Measurements from ENCODE around the gene CLEC9A.

Gene CLEC9A

DNA sequence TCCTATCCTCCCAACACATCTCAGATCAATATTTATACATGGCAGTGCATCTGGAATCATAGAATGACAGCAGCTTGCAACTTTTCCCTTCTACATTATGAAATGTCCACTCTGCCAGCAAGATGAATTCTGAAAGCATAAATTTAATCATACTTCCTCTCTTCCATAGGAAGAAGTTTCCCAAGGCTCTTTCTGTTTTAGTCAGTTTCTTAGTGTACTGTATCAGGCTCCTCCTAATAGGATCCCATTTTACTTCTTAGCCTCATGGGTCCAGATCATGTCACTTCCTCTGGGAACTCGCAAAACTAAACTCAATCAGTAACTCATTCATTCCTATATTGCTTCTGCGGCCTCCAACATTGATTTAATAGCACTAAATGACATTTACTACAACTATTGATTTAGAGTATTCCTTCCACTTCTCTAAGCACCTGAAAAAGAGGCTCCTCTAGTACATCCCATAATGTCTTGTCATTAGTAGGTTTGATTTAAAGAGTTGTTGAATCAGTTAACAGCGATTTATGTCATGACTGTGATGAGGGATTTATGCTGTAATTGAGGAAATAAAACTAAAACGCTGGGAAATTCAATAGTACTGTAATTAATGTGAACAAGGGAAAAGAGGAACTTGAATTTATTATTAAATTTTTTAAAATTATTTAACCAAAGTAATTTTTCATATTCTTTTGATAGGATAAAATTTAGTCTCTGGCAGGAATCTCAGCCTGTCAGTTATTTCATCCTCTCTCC is 64.3 kb downstream of the CLEC9A start:
- no CpG with 5 or more reads among the region's 4 CpGs for WGBS (ENCODE audit: extremely low coverage, insufficient coverage, insufficient read length)
- H4K12ac ChIP-seq (ENCODE audit: low read depth, low read length), result no peak overlapping the region

DNA sequence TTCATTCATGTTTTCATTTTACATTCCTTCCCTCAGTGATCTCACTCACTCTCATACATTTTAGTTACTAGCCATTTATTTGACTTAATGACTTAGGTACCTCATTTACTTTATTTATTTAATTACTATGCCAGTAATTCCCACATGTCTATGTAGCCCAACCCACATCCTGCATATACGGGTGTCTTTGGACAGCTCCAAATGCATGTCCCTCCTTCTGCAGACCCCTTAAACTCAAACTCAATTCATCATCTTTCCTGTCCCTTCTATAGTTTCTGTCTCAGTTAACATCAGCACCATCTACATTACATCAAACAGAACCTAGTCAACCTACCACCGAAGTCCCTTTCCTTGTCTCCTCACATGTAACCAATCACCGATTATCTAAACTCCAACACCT is 65.5 kb downstream of the CLEC9A start:
- Histone ChIP-seq H2BK12ac (ENCODE audit: low read length) (no peak overlapping the region), H3K27ac (ENCODE audit: low read depth, low read length) (no peak overlapping the region), H3K79me2 (ENCODE audit: control insufficient read depth, insufficient read depth, low read length, poor library complexity) (no peaks in the 10 kb centered on the region), H3K79me1 (ENCODE audit: low read length) (peaks cover 4% of the 10 kb centered on the region), H3K4me3 (ENCODE audit: low read depth, low read length) (no peak overlapping the region), H3K4me1 (ENCODE audit: control insufficient read depth in 1 of 2, insufficient read depth in 2 of 2, low read length in 2 of 2) (peaks cover 3 to 4% of the 10 kb centered on the region in 2 experiments), H2BK120ac (ENCODE audit: insufficient read depth, low read length, poor library complexity) (no peak overlapping the region), H3K9me3 (ENCODE audit: insufficient read depth, low read depth, low read length) (no peaks in the 10 kb centered on the region), H3K27me3 (ENCODE audit: insufficient read depth, low read length) (no peaks in the 10 kb centered on the region), H2BK5ac (ENCODE audit: low read depth, low read length, poor library complexity) (no peak overlapping the region), H2AFZ (ENCODE audit: insufficient read depth, low read length, poor library complexity) (no peak overlapping the region), H3K18ac (ENCODE audit: low read length) (no peak overlapping the region), H2AK5ac (ENCODE audit: low read length) (no peak overlapping the region), H3K9ac (ENCODE audit: low read length) (no peak overlapping the region), H4K8ac (ENCODE audit: low read depth, low read length) (no peak overlapping the region), H3K4ac (ENCODE audit: low read depth, low read length) (no peak overlapping the region), H3K23ac (ENCODE audit: low read length) (no peak overlapping the region), H4K91ac (ENCODE audit: low read depth, low read length) (no peak overlapping the region), H4K12ac (ENCODE audit: low read depth, low read length) (no peak overlapping the region), H3K36me3 (ENCODE audit: control insufficient read depth in 1 of 2, insufficient read depth in 2 of 2, low read length in 2 of 2) (no peaks in the 10 kb centered on the region), H3K4me2 (ENCODE audit: low read length) (no peak overlapping the region), H3K14ac (ENCODE audit: low read length) (no peak overlapping the region)
- peak in 1 of 2 donors; percentile 17 for DNase-seq
- no CpG with 5 or more reads among the region's 3 CpGs for WGBS (ENCODE audit: extremely low coverage, insufficient coverage, insufficient read length)

More for the DNA sequence above, 64.3 kb downstream of the CLEC9A start:
- H3K4me1 ChIP-seq (ENCODE audit: control insufficient read depth in 1 of 2, insufficient read depth in 2 of 2, low read length in 2 of 2), result peaks cover 0 to 2% of the 10 kb centered on the region in 2 experiments
- H3K18ac ChIP-seq (ENCODE audit: low read length), result no peak overlapping the region
- H2BK5ac ChIP-seq (ENCODE audit: low read depth, low read length, poor library complexity), result no peak overlapping the region
- H3K79me1 ChIP-seq (ENCODE audit: low read length), result peaks cover 1% of the 10 kb centered on the region
- no peak overlapping the region for H3K27ac ChIP-seq (ENCODE audit: low read depth, low read length)
- H3K79me2 ChIP-seq (ENCODE audit: control insufficient read depth, insufficient read depth, low read length, poor library complexity), result no peaks in the 10 kb centered on the region
- no peak overlapping the region for H4K8ac ChIP-seq (ENCODE audit: low read depth, low read length)
- no peak overlapping the region for H3K4ac ChIP-seq (ENCODE audit: low read depth, low read length)
- no peak overlapping the region for H3K4me2 ChIP-seq (ENCODE audit: low read length)
- no peak overlapping the region for H2AFZ ChIP-seq (ENCODE audit: insufficient read depth, low read length, poor library complexity)
- no peak overlapping the region for H3K9ac ChIP-seq (ENCODE audit: low read length)
- no peak for DNase-seq
- no peak overlapping the region for H4K91ac ChIP-seq (ENCODE audit: low read depth, low read length)
- no peak overlapping the region for H2AK5ac ChIP-seq (ENCODE audit: low read length)
- H3K9me3 ChIP-seq (ENCODE audit: insufficient read depth, low read depth, low read length), result no peaks in the 10 kb centered on the region
- H3K14ac ChIP-seq (ENCODE audit: low read length), result no peak overlapping the region
- H3K36me3 ChIP-seq (ENCODE audit: control insufficient read depth in 1 of 2, insufficient read depth in 2 of 2, low read length in 2 of 2), result no peaks in the 10 kb centered on the region
- H3K27me3 ChIP-seq (ENCODE audit: insufficient read depth, low read length), result no peaks in the 10 kb centered on the region
- no peak overlapping the region for H3K23ac ChIP-seq (ENCODE audit: low read length)
- no peak overlapping the region for H2BK12ac ChIP-seq (ENCODE audit: low read length)
- no peak overlapping the region for H3K4me3 ChIP-seq (ENCODE audit: low read depth, low read length)
- H2BK120ac ChIP-seq (ENCODE audit: insufficient read depth, low read length, poor library complexity), result no peak overlapping the region

DNA sequence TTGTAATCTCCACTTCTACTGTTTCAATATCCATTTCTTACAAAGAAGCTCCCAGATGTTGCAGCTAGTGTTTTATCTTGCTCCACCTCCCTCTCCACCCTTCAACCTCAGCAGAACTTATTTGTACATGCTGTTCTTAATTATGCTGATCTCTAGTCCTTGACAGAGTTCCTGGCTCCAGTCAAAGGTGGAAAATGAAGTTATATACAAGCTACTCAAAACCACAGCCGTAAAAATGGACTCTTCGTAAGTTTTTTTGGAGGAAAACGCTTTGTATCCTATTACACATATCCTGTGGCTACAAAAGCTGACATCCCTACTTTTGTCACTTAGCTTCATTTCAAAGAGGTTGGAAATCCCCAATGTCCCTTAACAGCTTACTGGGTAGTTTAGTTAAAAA is 67.0 kb downstream of the CLEC9A start:
- no peak overlapping the region for H4K91ac ChIP-seq (ENCODE audit: low read depth, low read length)
- H2AFZ ChIP-seq (ENCODE audit: insufficient read depth, low read length, poor library complexity), result no peak overlapping the region
- no peak overlapping the region for H2BK12ac ChIP-seq (ENCODE audit: low read length)
- WGBS (ENCODE audit: extremely low coverage, insufficient coverage, insufficient read length), result no CpG with 5 or more reads among the region's 3 CpGs
- DNase-seq, result peak in 1 of 2 donors; percentile 68
- H3K4me2 ChIP-seq (ENCODE audit: low read length), result no peak overlapping the region
- peaks cover 10% of the 10 kb centered on the region for H3K79me1 ChIP-seq (ENCODE audit: low read length)
- no peak overlapping the region for H3K4me3 ChIP-seq (ENCODE audit: low read depth, low read length)
- no peak overlapping the region for H4K8ac ChIP-seq (ENCODE audit: low read depth, low read length)
- no peak overlapping the region for H3K4ac ChIP-seq (ENCODE audit: low read depth, low read length)
- no peak overlapping the region for H3K9ac ChIP-seq (ENCODE audit: low read length)
- no peak overlapping the region for H3K18ac ChIP-seq (ENCODE audit: low read length)
- no peaks in the 10 kb centered on the region for H3K9me3 ChIP-seq (ENCODE audit: insufficient read depth, low read depth, low read length)
- no peak overlapping the region for H3K23ac ChIP-seq (ENCODE audit: low read length)
- no peaks in the 10 kb centered on the region for H3K27me3 ChIP-seq (ENCODE audit: insufficient read depth, low read length)
- H2BK120ac ChIP-seq (ENCODE audit: insufficient read depth, low read length, poor library complexity), result no peak overlapping the region
- no peak overlapping the region for H3K14ac ChIP-seq (ENCODE audit: low read length)
- no peak overlapping the region for H4K12ac ChIP-seq (ENCODE audit: low read depth, low read length)
- peaks cover 2% of the 10 kb centered on the region for H3K79me2 ChIP-seq (ENCODE audit: control insufficient read depth, insufficient read depth, low read length, poor library complexity)
- no peak overlapping the region for H2BK5ac ChIP-seq (ENCODE audit: low read depth, low read length, poor library complexity)
- H3K4me1 ChIP-seq (ENCODE audit: control insufficient read depth in 1 of 2, insufficient read depth in 2 of 2, low read length in 2 of 2), result peaks cover 18 to 20% of the 10 kb centered on the region in 2 experiments
- no peak overlapping the region for H3K27ac ChIP-seq (ENCODE audit: low read depth, low read length)
- no peaks in the 10 kb centered on the region for H3K36me3 ChIP-seq (ENCODE audit: control insufficient read depth in 1 of 2, insufficient read depth in 2 of 2, low read length in 2 of 2)
- H2AK5ac ChIP-seq (ENCODE audit: low read length), result no peak overlapping the region

DNA sequence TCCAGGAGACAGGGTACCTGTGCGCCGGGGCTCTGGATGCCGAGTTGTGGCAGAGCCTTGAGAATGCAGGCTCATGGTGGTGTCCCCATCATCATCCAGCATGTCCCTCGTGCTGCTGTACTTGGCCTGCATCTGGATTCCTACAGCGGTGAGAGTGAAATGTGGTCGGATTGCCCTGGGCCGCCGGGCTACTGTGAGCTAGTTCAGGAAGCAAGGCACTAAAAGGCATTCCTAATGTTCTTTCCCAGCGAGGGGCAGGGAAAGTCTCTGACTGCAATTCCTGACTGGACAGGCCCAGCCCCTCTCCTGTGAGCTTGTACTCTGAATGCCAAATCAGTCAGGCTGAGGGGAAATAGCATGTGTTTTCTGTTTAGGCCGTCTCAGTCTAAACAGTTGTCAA is 68.3 kb downstream of the CLEC9A start, which contains the start of gene CLEC1A:
TSS of gene CLEC1A (minus strand) at position 195 of the 400 bp plus-strand sequence. CDS start at position 132, 63 bp downstream.
- peak within 1 kb of the TSS; percentile 86 for H2AK5ac ChIP-seq (ENCODE audit: low read length)
- peak within 1 kb of the TSS; percentile 23 for H3K27ac ChIP-seq (ENCODE audit: low read depth, low read length)
- no peak within 1 kb of the TSS for H3K18ac ChIP-seq (ENCODE audit: low read length)
- H3K9me3 ChIP-seq (ENCODE audit: insufficient read depth, low read depth, low read length), result no peaks in the 10 kb centered on the region
- no peak within 1 kb of the TSS for H3K9ac ChIP-seq (ENCODE audit: low read length)
- peak within 1 kb of the TSS; percentile 81 for H2BK5ac ChIP-seq (ENCODE audit: low read depth, low read length, poor library complexity)
- H3K14ac ChIP-seq (ENCODE audit: low read length), result no peak within 1 kb of the TSS
- H3K4me3 ChIP-seq (ENCODE audit: low read depth, low read length), result no peak within 1 kb of the TSS
- no peak within 1 kb of the TSS for H2AFZ ChIP-seq (ENCODE audit: insufficient read depth, low read length, poor library complexity)
- whole genome bisulfite sequencing (ENCODE audit: extremely low coverage, insufficient coverage, insufficient read length), result no CpG with 5 or more reads among the region's 10 CpGs
- H3K36me3 ChIP-seq (ENCODE audit: control insufficient read depth in 1 of 2, insufficient read depth in 2 of 2, low read length in 2 of 2), result no peaks in the 10 kb centered on the region
- H3K79me2 ChIP-seq (ENCODE audit: control insufficient read depth, insufficient read depth, low read length, poor library complexity), result peaks cover 2% of the 10 kb centered on the region
- no peak within 1 kb of the TSS for H4K91ac ChIP-seq (ENCODE audit: low read depth, low read length)
- no peak within 1 kb of the TSS for H3K23ac ChIP-seq (ENCODE audit: low read length)
- peak; percentile 91 for DNase-seq
- H3K4ac ChIP-seq (ENCODE audit: low read depth, low read length), result no peak within 1 kb of the TSS
- H3K79me1 ChIP-seq (ENCODE audit: low read length), result peaks cover 11% of the 10 kb centered on the region
- H4K8ac ChIP-seq (ENCODE audit: low read depth, low read length), result no peak within 1 kb of the TSS
- H2BK120ac ChIP-seq (ENCODE audit: insufficient read depth, low read length, poor library complexity), result peak within 1 kb of the TSS; percentile 24
- H3K4me1 ChIP-seq (ENCODE audit: control insufficient read depth in 1 of 2, insufficient read depth in 2 of 2, low read length in 2 of 2), result peaks cover 19 to 21% of the 10 kb centered on the region in 2 experiments
- H2BK12ac ChIP-seq (ENCODE audit: low read length), result peak within 1 kb of the TSS; percentile 13
- peak within 1 kb of the TSS; percentile 62 for H4K12ac ChIP-seq (ENCODE audit: low read depth, low read length)
- no peaks in the 10 kb centered on the region for H3K27me3 ChIP-seq (ENCODE audit: insufficient read depth, low read length)
- H3K4me2 ChIP-seq (ENCODE audit: low read length), result no peak within 1 kb of the TSS

Measured in trophoblast cell (in vitro differentiated cells and primary cell).